HG03025 (cell line): ENCODE data around the gene USP47.

ENCODE experiments used
- ATAC-seq: cut with Tn5 transposase; IDR thresholded peaks from one replicate; pipeline ENCODE4 v1.9.1; 2021; ENCODE audit warnings: mild to moderate bottlenecking, moderate library complexity; ENCODE audit not compliant: unreplicated experiment, low FRiP score

The USP47 gene

GRCh38 chr11:11931461-11932055, 89.8 kb downstream of the USP47 start:
- no peak for ATAC-seq

- no peak for ATAC-seq
Measured at GRCh38 chr11:11935536-11935935, 93.8 kb downstream of the USP47 start.

GRCh38 chr11:11937433-11937832, 95.7 kb downstream of the USP47 start:
- no peak for ATAC-seq

- no peak for ATAC-seq
Measured at GRCh38 chr11:11937957-11938356, 96.2 kb downstream of the USP47 start.

GRCh38 chr11:11940551-11940950, 98.8 kb downstream of the USP47 start:
- no peak for ATAC-seq

- ATAC-seq, result no peak
Measured at GRCh38 chr11:11942668-11943067, 100.9 kb downstream of the USP47 start.

GRCh38 chr11:11944444-11944843, 102.7 kb downstream of the USP47 start:
- ATAC-seq, result no peak

- no peak for ATAC-seq
Measured at GRCh38 chr11:11946180-11946579, 104.4 kb downstream of the USP47 start.

GRCh38 chr11:11946878-11947277, 105.1 kb downstream of the USP47 start:
- no peak for ATAC-seq

GRCh38 chr11:11947825-11948224, 106.1 kb downstream of the USP47 start:
- no peak for ATAC-seq

GRCh38 chr11:11948242-11948947, 106.6 kb downstream of the USP47 start:
- ATAC-seq, result no peak

GRCh38 chr11:11949482-11949881, 107.7 kb downstream of the USP47 start:
- ATAC-seq, result no peak

GRCh38 chr11:11952036-11952435, 110.3 kb downstream of the USP47 start:
- ATAC-seq, result no peak

- no peak for ATAC-seq
Measured at GRCh38 chr11:11956006-11956405, 114.2 kb downstream of the USP47 start.

GRCh38 chr11:11958403-11959231, 116.8 kb downstream of the USP47 start:
- ATAC-seq, result no peak

GRCh38 chr11:11959601-11960000, 117.8 kb downstream of the USP47 start:
- ATAC-seq, result no peak

- no peak for ATAC-seq
Measured at GRCh38 chr11:11960687-11961086, 118.9 kb downstream of the USP47 start.

GRCh38 chr11:11961399-11962028, 119.7 kb downstream of the USP47 start:
- no peak for ATAC-seq

- ATAC-seq, result no peak
Measured at GRCh38 chr11:11963067-11963466, 121.3 kb downstream of the USP47 start.

- no peak for ATAC-seq
Measured at GRCh38 chr11:11963842-11964773, 122.3 kb downstream of the USP47 start.
